ENCODE results near the gene GDPD5. TPM values are rescaled to one million over a fixed set of nuclear protein-coding genes. Genes with fewer than 3 reads are reported as not detected.

The GDPD5 gene
- total RNA-seq, 1 experiment from 2014 or later, result 28.6 TPM

DNA sequence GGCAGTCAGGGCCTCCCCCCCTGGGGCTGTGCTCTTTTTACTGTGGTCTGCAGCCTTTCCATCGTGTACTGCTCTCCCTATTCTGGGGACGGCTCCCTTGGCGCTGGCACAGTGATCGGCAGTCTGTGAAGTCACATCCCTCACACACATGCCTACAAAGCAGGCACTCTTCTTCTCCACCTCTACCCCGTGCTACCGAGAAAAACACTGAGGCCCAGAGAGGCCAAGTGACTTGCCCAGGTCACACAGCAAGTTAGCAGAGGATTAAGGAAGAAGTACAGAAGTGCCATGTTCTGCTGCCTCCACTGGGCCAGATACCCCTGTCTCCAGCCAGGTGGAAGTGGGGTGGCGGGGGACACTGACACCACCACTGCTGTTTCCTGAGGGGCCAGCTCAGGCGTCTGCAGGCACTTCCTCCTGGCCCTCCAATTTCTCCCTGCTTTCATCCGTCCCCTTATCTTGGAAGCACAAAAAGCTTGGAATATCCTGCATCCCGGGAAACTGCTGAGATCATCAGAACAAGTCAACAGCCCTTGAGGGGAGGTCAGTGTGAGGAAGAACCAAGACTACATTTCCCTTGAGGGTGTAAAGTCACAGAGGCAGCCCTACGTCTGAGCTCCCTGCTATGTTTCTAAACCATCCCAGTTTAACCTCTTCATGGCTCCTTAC is 62.5 kb downstream of the GDPD5 start:
- Histone ChIP-seq H3K4me3 (ENCODE audit: low read depth, low read length) (no peak overlapping the region), H3K9me3 (no peaks in the 10 kb centered on the region), H3K27me3 (replicated peaks; ENCODE audit: control insufficient read depth, insufficient read depth, low read length) (no peaks in the 10 kb centered on the region), H3K36me3 (ENCODE audit: control insufficient read depth, insufficient read depth, low read length) (no peaks in the 10 kb centered on the region), H3K4me1 (peaks cover 26% of the 10 kb centered on the region)
- Mint-ChIP-seq H3K4me1 (ENCODE audit: low read depth, unreplicated experiment) (peaks cover 30% of the 10 kb centered on the region), H3K36me3 (ENCODE audit: insufficient read depth, unreplicated experiment) (peaks cover 14% of the 10 kb centered on the region), H3K9me3 (ENCODE audit: unreplicated experiment) (no peaks in the 10 kb centered on the region), H3K27ac (ENCODE audit: unreplicated experiment) (peak overlapping the region; percentile 41), H3K27me3 (ENCODE audit: insufficient read depth, unreplicated experiment) (no peaks in the 10 kb centered on the region), H3K4me3 (ENCODE audit: unreplicated experiment) (no peak overlapping the region)
- intact Hi-C loops (cut with micrococcal nuclease; ENCODE audit: unreplicated experiment), result loop anchor here (5.0 kb wide), 1 partner anchor 69 kb away; no protein-coding TSS in a partner anchor
- no TSS peak for BruUV-seq (replicated peaks)
- DNase-seq, result no peak
- CTCF ChIA-PET, result interaction anchor here (1.8 kb wide), 1 partner anchor 62 kb away, joined by 6 read pairs; the partner anchor contains the start of gene GDPD5
- TF ChIP-seq, protein P1, sequence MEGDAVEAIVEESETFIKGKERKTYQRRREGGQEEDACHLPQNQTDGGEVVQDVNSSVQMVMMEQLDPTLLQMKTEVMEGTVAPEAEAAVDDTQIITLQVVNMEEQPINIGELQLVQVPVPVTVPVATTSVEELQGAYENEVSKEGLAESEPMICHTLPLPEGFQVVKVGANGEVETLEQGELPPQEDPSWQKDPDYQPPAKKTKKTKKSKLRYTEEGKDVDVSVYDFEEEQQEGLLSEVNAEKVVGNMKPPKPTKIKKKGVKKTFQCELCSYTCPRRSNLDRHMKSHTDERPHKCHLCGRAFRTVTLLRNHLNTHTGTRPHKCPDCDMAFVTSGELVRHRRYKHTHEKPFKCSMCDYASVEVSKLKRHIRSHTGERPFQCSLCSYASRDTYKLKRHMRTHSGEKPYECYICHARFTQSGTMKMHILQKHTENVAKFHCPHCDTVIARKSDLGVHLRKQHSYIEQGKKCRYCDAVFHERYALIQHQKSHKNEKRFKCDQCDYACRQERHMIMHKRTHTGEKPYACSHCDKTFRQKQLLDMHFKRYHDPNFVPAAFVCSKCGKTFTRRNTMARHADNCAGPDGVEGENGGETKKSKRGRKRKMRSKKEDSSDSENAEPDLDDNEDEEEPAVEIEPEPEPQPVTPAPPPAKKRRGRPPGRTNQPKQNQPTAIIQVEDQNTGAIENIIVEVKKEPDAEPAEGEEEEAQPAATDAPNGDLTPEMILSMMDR (IDR thresholded peaks at IDR 0.05; ENCODE audit: insufficient read depth in 1 of 2, low read depth in 1 of 2, low read length in 1 of 2, severe bottlenecking in 1 of 2, unreplicated experiment in 1 of 2), result no peak
- POLR2A ChIA-PET, result no interaction called here

DNA sequence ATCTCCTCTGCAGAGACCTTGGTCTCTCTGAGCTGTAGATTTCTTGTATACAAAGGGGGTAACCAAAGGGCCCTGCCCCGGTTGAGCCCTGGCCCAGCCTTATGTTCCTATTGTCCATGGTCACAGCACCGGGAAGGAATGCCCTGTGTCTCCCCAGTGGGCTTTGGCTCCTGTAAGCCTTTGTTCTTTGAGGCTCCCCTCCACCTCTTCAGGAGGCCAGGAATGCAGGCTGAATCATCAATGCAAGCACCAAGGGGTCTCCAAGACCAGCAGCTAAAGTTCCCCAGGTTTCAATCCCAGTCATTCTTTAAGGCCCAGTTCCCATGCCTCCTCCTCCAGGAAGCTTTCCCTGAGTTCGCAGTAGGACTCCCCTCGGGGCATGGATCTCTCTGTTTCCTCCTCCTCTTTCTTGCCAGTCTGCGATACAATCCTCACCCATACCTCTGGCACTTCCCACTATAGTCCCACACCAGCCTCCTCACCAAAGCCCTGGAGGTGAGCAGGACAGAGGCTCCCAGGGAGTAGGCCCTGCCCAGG is 63.6 kb downstream of the GDPD5 start:
- Histone ChIP-seq H3K9me3 (no peaks in the 10 kb centered on the region), H3K4me3 (ENCODE audit: low read depth, low read length) (no peak overlapping the region), H3K27me3 (replicated peaks; ENCODE audit: control insufficient read depth, insufficient read depth, low read length) (no peaks in the 10 kb centered on the region), H3K36me3 (ENCODE audit: control insufficient read depth, insufficient read depth, low read length) (no peaks in the 10 kb centered on the region), H3K4me1 (peaks cover 26% of the 10 kb centered on the region)
- TF ChIP-seq, protein P1 (IDR thresholded peaks at IDR 0.05; ENCODE audit: insufficient read depth in 1 of 2, low read depth in 1 of 2, low read length in 1 of 2, severe bottlenecking in 1 of 2, unreplicated experiment in 1 of 2), result no peak
- Mint-ChIP-seq H3K36me3 (ENCODE audit: insufficient read depth, unreplicated experiment) (peaks cover 14% of the 10 kb centered on the region), H3K27ac (ENCODE audit: unreplicated experiment) (peak overlapping the region; percentile 41), H3K4me1 (ENCODE audit: low read depth, unreplicated experiment) (peaks cover 30% of the 10 kb centered on the region), H3K9me3 (ENCODE audit: unreplicated experiment) (no peaks in the 10 kb centered on the region), H3K4me3 (ENCODE audit: unreplicated experiment) (no peak overlapping the region), H3K27me3 (ENCODE audit: insufficient read depth, unreplicated experiment) (no peaks in the 10 kb centered on the region)
- POLR2A ChIA-PET, result interaction anchor here (0.6 kb wide), 1 partner anchor 35 kb away, joined by 3 read pairs; no protein-coding TSS in a partner anchor
- DNase-seq, result no peak
- no TSS peak for BruUV-seq (replicated peaks)
- intact Hi-C loops (cut with micrococcal nuclease; ENCODE audit: unreplicated experiment), result loop anchor here (5.0 kb wide), 1 partner anchor 70 kb away; no protein-coding TSS in a partner anchor
- CTCF ChIA-PET, result interaction anchor here (1.4 to 1.8 kb wide), 2 partner anchors 11 to 63 kb away, joined by 4 to 6 read pairs; partner anchors contain the start of gene GDPD5

DNA sequence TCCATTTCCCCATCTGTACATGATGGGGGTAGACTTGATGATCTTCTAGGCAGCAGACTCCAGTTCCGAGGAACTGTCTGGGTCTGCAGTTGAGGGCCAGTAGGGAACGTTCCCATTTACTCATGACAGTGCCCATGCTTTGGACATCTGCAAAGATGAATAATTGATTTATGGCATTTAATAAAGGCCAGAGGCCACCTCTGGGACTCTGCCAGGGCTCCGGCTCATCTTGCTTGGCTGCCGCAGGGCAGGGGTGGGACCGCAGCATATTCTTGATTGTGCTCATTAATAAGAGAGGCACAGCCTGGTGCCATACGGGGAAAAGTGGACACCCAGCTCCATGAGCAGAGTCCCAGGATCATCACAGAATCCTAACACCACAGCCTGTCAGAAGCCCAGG is 64.6 kb downstream of the GDPD5 start:
- no peaks in the 10 kb centered on the region for H3K9me3 Mint-ChIP-seq (ENCODE audit: unreplicated experiment)
- Histone ChIP-seq H3K4me3 (ENCODE audit: low read depth, low read length) (no peak overlapping the region), H3K9me3 (no peaks in the 10 kb centered on the region), H3K27me3 (replicated peaks; ENCODE audit: control insufficient read depth, insufficient read depth, low read length) (no peaks in the 10 kb centered on the region), H3K4me1 (peaks cover 26% of the 10 kb centered on the region), H3K36me3 (ENCODE audit: control insufficient read depth, insufficient read depth, low read length) (no peaks in the 10 kb centered on the region)
- no peak overlapping the region for H3K4me3 Mint-ChIP-seq (ENCODE audit: unreplicated experiment)
- peaks cover 14% of the 10 kb centered on the region for H3K36me3 Mint-ChIP-seq (ENCODE audit: insufficient read depth, unreplicated experiment)
- intact Hi-C loops (cut with micrococcal nuclease; ENCODE audit: unreplicated experiment), result loop anchor here (5.0 kb wide), 1 partner anchor 71 kb away; no protein-coding TSS in a partner anchor
- H3K27me3 Mint-ChIP-seq (ENCODE audit: insufficient read depth, unreplicated experiment), result no peaks in the 10 kb centered on the region
- TF ChIP-seq, protein P1 (IDR thresholded peaks at IDR 0.05; ENCODE audit: insufficient read depth in 1 of 2, low read depth in 1 of 2, low read length in 1 of 2, severe bottlenecking in 1 of 2, unreplicated experiment in 1 of 2), result no peak
- no TSS peak for BruUV-seq (replicated peaks)
- CTCF ChIA-PET, result interaction anchor here (1.0 to 1.8 kb wide), 3 partner anchors 10 to 70 kb away, joined by 3 to 6 read pairs (median 4); partner anchors contain the start of gene GDPD5
- no peak overlapping the region for H3K27ac Mint-ChIP-seq (ENCODE audit: unreplicated experiment)
- POLR2A ChIA-PET, result no interaction called here
- DNase-seq, result no peak
- peaks cover 27% of the 10 kb centered on the region for H3K4me1 Mint-ChIP-seq (ENCODE audit: low read depth, unreplicated experiment)

All from Caco-2 (cell line).